ENCODE measurements around the gene PIAS1.

The PIAS1 gene

GRCh38 chr15:68062214-68062613, 8.1 kb downstream of the PIAS1 start:
- H3K4me3 ChIP-seq (replicated peaks; ENCODE audit: low read depth, low read length) = no peak overlapping the region
- TF ChIP-seq, protein P1, sequence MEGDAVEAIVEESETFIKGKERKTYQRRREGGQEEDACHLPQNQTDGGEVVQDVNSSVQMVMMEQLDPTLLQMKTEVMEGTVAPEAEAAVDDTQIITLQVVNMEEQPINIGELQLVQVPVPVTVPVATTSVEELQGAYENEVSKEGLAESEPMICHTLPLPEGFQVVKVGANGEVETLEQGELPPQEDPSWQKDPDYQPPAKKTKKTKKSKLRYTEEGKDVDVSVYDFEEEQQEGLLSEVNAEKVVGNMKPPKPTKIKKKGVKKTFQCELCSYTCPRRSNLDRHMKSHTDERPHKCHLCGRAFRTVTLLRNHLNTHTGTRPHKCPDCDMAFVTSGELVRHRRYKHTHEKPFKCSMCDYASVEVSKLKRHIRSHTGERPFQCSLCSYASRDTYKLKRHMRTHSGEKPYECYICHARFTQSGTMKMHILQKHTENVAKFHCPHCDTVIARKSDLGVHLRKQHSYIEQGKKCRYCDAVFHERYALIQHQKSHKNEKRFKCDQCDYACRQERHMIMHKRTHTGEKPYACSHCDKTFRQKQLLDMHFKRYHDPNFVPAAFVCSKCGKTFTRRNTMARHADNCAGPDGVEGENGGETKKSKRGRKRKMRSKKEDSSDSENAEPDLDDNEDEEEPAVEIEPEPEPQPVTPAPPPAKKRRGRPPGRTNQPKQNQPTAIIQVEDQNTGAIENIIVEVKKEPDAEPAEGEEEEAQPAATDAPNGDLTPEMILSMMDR (IDR thresholded peaks at IDR 0.05; ENCODE audit: low read depth, low read length, missing control alignments) = no peak
- no peak for DNase-seq (ENCODE audit: extremely low read depth, low read depth)

DNA sequence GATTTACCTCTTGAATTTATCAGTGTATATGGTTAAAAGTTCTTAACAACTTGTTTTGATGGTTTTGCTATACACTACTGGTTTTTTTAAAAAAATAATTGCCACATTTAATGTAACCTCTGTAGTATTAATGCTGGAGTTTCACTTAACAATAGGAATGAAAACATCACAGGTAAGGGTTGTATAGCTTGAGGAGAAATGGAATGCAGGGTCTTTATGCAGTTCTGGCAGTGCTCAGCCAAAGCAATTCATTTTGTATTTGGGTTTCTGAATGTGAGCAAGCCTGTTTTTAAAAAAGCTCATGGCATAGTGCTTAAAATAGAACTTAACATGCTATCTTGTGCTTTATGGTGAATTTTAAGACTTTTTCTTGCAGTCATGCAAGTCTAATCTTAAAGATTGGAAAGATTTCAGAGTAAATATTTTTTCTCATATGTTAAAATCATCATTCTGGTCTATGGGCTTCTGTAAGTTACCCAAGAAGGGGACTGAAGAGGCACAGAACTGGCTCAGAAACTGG, 8.9 kb downstream of the PIAS1 start:
- no peak overlapping the region for H3K4me3 ChIP-seq (replicated peaks; ENCODE audit: low read depth, low read length)
- no peak for DNase-seq (ENCODE audit: extremely low read depth, low read depth)
- TF ChIP-seq, protein P1 (IDR thresholded peaks at IDR 0.05; ENCODE audit: low read depth, low read length, missing control alignments) = no peak

DNA sequence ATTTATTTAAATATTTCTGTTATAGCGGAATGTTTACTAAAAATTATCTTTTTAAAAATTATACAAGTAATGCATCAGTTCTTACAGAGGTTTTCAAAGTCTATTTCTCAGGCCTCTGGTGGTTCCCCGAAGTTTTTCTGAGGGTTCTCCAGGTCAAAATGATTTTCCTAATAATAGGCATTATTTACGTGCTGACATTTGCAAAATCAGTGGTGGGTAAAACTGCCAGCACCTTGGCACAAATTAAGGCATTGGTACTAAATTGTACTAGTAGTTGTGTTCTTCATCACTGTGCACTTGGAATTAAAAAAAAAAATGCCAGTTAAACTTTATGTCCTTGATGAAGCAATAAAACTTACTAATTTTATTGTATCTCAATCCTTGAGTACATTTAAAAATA, 9.5 kb downstream of the PIAS1 start:
- no peak for DNase-seq (ENCODE audit: extremely low read depth, low read depth)
- no peak overlapping the region for H3K4me3 ChIP-seq (replicated peaks; ENCODE audit: low read depth, low read length)
- TF ChIP-seq, protein P1 (IDR thresholded peaks at IDR 0.05; ENCODE audit: low read depth, low read length, missing control alignments) = no peak

GRCh38 chr15:68073576-68074288, 19.6 kb downstream of the PIAS1 start:
- TF ChIP-seq, protein P1 (IDR thresholded peaks at IDR 0.05; ENCODE audit: low read depth, low read length, missing control alignments) = no peak
- H3K4me3 ChIP-seq (replicated peaks; ENCODE audit: low read depth, low read length) = no peak overlapping the region
- DNase-seq (ENCODE audit: extremely low read depth, low read depth) = no peak

DNA sequence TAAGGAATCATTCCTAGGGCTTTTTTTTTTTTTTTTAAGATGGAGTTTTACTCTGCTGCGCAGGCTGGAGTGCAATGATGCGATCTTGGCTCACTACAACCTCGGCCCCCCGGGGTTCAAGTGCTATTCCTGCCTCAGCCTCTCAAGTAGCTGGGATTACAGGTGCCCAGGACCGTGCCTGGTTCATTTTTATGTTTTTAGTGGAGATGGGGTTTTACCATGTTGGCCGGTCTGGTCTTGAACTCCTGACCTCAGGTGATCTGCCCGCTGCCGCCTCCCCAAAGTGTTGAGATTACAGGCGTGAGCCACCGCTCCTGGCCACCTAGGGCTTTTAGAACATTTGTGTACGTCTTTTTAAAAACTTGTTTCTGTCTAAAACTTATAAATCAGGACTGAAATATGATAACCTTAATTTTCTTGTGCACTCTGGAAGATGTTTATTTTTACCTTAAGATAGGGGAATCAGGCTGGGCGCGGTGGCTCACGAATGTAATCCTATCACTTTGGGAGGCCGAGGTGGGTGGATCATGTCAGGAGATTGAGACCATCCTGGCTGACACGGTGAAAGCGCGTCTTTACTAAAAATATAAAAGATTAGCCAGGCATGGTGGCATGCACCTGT, 21.8 kb downstream of the PIAS1 start:
- TF ChIP-seq, protein P1 (IDR thresholded peaks at IDR 0.05; ENCODE audit: low read depth, low read length, missing control alignments) = no peak
- no peak for DNase-seq (ENCODE audit: extremely low read depth, low read depth)
- H3K4me3 ChIP-seq (replicated peaks; ENCODE audit: low read depth, low read length) = no peak overlapping the region

- TF ChIP-seq, protein P1 (IDR thresholded peaks at IDR 0.05; ENCODE audit: low read depth, low read length, missing control alignments) = no peak
- H3K4me3 ChIP-seq (replicated peaks; ENCODE audit: low read depth, low read length) = no peak overlapping the region
Measured at GRCh38 chr15:68078365-68078764, 24.2 kb downstream of the PIAS1 start.

More at GRCh38 chr15:68078365-68078764, 24.2 kb downstream of the PIAS1 start:
- no peak for DNase-seq (ENCODE audit: extremely low read depth, low read depth)

All from HFF-Myc (cell line).